MCF 10A (cell line): ENCODE results near the gene MYOM3. TPM values are rescaled to one million over a fixed set of nuclear protein-coding genes. Genes with fewer than 3 reads are reported as not detected.
A peak's percentile ranks its signal among the peaks of the same experiment; 100 is the strongest.

Source experiments
- BruUV-seq: library from RNA; stranded (reverse); fragments of 400-500 nt; replicated peaks from 2 replicates; lab custom pipeline; 2021; lab: Mats Ljungman, UMichigan
- CTCF ChIA-PET: fragments of 300-600 bp; sonication (Branson Sonifier 250); formaldehyde crosslinking; extraction: SDS; loops from one replicate; lab custom pipeline; 2021; ENCODE audit warnings: antibody characterized with exemption, inconsistent platforms; lab: Yijun Ruan, JAX
- POLR2A ChIA-PET: fragments of 300-600, 350-650 bp; sonication (Branson Sonifier 250); formaldehyde crosslinking; extraction: SDS; loops from one replicate; lab custom pipeline; 2020; ENCODE audit warnings: antibody characterized with exemption, inconsistent platforms; lab: Yijun Ruan, JAX
- DNase-seq: peaks from one replicate; pipeline ENCODE4 v3.0.0-alpha.2; 2018; ENCODE audit not compliant: unreplicated experiment
- H3K27ac Mint-ChIP-seq: one replicate; pipeline ENCODE4 v1.8.0; 2022; ENCODE audit warnings: mild to moderate bottlenecking, low read depth, mixed read lengths; ENCODE audit not compliant: unreplicated experiment
- H3K27me3 Mint-ChIP-seq: one replicate; pipeline ENCODE4 v1.8.0; 2022; ENCODE audit warnings: mixed read lengths; ENCODE audit not compliant: insufficient read depth, unreplicated experiment
- H3K36me3 Mint-ChIP-seq: one replicate; pipeline ENCODE4 v1.8.0; 2022; ENCODE audit warnings: mild to moderate bottlenecking, moderate library complexity, mixed read lengths; ENCODE audit not compliant: insufficient read depth, unreplicated experiment
- H3K4me1 Mint-ChIP-seq: one replicate; pipeline ENCODE4 v1.8.0; 2022; ENCODE audit warnings: mixed read lengths; ENCODE audit not compliant: insufficient read depth, unreplicated experiment
- H3K4me3 Mint-ChIP-seq: one replicate; pipeline ENCODE4 v1.8.0; 2022; ENCODE audit warnings: mild to moderate bottlenecking, moderate library complexity, mixed read lengths; ENCODE audit not compliant: unreplicated experiment
- H3K9me3 Mint-ChIP-seq: one replicate; pipeline ENCODE4 v1.8.0; 2022; ENCODE audit warnings: mixed read lengths; ENCODE audit not compliant: unreplicated experiment
- intact Hi-C: fragments of 100-400 bp; cut with micrococcal nuclease; formaldehyde crosslinking; loops from 2 replicates; pipeline ENCODE4 v1.14.1; 2022
- total RNA-seq: library from RNA; stranded (reverse); gene quantifications from 2 replicates; pipeline ENCODE4 v1.2.3, GENCODE V29; 2022
- TF ChIP-seq, protein P1 (sequence below): fragments of 200-600 bp; IDR thresholded peaks from one replicate; pipeline ENCODE4 v1.8.0; 2022; ENCODE audit warnings: antibody characterized with exemption, mild to moderate bottlenecking; ENCODE audit not compliant: unreplicated experiment

The MYOM3 gene
- total RNA-seq, 1 experiment from 2014 or later: 0.05 TPM

DNA sequence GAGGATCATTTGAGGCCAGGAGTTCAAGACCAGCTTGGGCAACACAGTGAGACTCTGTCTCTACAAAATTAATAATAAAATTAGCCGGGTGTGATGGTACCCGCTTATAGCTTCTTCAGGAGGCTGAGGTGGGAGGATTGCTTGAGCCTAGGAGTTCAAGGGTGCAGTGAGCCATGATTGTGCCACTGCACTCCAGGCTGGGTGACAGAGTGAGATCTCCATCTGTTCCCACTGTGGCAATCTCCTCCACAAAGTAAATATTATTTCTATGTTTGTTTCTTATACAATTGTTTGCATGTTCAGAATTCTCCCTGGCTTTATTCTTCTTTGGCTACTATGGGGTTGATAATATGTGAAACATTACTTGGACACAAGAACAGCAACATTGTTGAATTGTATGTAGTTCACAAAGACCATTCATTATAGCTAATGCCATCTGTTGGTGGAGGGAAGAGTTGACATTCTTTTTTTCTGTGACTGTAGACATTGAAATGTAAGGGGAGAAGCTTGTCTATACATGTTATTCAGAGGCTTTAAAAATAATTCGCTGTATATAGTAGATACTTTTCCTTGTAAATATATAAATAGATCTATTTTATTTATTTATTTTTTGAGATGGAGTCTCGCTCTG, 84.0 kb downstream of the MYOM3 start:
- no TSS peak for BruUV-seq
- H3K9me3 Mint-ChIP-seq: no peaks in the 10 kb centered on the region
- TF ChIP-seq, protein P1, sequence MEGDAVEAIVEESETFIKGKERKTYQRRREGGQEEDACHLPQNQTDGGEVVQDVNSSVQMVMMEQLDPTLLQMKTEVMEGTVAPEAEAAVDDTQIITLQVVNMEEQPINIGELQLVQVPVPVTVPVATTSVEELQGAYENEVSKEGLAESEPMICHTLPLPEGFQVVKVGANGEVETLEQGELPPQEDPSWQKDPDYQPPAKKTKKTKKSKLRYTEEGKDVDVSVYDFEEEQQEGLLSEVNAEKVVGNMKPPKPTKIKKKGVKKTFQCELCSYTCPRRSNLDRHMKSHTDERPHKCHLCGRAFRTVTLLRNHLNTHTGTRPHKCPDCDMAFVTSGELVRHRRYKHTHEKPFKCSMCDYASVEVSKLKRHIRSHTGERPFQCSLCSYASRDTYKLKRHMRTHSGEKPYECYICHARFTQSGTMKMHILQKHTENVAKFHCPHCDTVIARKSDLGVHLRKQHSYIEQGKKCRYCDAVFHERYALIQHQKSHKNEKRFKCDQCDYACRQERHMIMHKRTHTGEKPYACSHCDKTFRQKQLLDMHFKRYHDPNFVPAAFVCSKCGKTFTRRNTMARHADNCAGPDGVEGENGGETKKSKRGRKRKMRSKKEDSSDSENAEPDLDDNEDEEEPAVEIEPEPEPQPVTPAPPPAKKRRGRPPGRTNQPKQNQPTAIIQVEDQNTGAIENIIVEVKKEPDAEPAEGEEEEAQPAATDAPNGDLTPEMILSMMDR: peak; percentile 49
- H3K36me3 Mint-ChIP-seq: no peaks in the 10 kb centered on the region
- no peaks in the 10 kb centered on the region for H3K27me3 Mint-ChIP-seq
- ChIA-PET CTCF (interaction anchor here (0.6 to 2.7 kb wide), 23 partner anchors 8 to 256 kb away, joined by 3 to 21 read pairs (median 4); partner anchors contain the start of genes MYOM3, PNRC2 and SRSF10), POLR2A (interaction anchor here (0.5 to 3.6 kb wide), 18 partner anchors 9 to 378 kb away, joined by 3 to 28 read pairs (median 5); partner anchors contain the start of genes GALE, PITHD1, PNRC2 and SRSF10)
- H3K4me1 Mint-ChIP-seq: peaks cover 6% of the 10 kb centered on the region
- H3K27ac Mint-ChIP-seq: peak overlapping the region; percentile 40
- DNase-seq: peak; percentile 57
- no peak overlapping the region for H3K4me3 Mint-ChIP-seq
- intact Hi-C loops: loop anchor here (1.0 to 2.0 kb wide), 3 partner anchors 51 to 219 kb away; partner anchors contain the start of gene PNRC2

DNA sequence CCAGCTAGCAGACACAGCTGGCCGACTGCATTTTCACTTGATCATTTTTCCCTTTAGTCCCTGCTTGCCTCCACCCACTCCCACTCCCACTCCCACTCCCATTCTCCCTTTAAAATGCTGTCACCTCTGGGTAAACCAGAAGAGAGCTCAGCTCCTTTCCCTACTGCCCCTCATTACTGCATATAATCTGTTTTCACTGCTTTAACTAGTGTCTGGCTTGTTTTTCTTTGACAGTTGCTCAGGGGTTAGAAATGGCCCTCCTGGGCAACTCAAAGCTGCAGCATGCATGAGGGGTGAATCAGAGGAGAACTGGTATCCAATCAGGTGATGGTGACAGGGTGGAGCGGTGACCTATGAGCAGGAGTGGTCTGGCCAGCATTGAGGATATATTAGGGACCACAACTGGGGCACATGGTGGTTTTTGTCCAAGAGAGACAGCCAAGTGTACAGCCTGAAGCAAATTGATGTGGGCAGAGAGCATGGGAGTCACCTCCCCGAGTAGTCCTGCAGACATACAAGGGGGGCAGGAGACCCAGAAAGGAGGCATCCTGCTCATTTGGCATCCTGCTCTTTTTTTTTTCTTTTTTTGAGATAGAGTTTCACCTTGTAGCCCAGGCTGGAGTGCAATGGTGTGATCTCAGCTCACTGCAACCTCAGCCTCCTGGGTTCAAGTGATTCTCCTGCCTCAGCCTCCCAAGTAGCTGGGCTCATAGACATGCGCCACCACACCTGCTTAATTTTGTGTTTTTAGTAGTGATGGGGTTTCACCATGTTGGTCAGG, 89.2 kb downstream of the MYOM3 start:
- no TSS peak for BruUV-seq
- DNase-seq: peak; percentile 71
- ChIA-PET CTCF (interaction anchor here (0.6 to 0.7 kb wide), 2 partner anchors 11 to 65 kb away, joined by 3 read pairs; no protein-coding TSS in a partner anchor), POLR2A (interaction anchor here (0.7 to 6.0 kb wide), 7 partner anchors 25 to 245 kb away, joined by 3 to 79 read pairs (median 4); partner anchors contain the start of genes PITHD1, PNRC2 and SRSF10)
- peak overlapping the region; percentile 65 for H3K27ac Mint-ChIP-seq
- H3K9me3 Mint-ChIP-seq: no peaks in the 10 kb centered on the region
- TF ChIP-seq, protein P1: no peak
- H3K4me1 Mint-ChIP-seq: peaks cover 24% of the 10 kb centered on the region
- no peaks in the 10 kb centered on the region for H3K27me3 Mint-ChIP-seq
- H3K36me3 Mint-ChIP-seq: peaks cover 6% of the 10 kb centered on the region
- intact Hi-C loops: no loop called here
- peak overlapping the region; percentile 15 for H3K4me3 Mint-ChIP-seq

DNA sequence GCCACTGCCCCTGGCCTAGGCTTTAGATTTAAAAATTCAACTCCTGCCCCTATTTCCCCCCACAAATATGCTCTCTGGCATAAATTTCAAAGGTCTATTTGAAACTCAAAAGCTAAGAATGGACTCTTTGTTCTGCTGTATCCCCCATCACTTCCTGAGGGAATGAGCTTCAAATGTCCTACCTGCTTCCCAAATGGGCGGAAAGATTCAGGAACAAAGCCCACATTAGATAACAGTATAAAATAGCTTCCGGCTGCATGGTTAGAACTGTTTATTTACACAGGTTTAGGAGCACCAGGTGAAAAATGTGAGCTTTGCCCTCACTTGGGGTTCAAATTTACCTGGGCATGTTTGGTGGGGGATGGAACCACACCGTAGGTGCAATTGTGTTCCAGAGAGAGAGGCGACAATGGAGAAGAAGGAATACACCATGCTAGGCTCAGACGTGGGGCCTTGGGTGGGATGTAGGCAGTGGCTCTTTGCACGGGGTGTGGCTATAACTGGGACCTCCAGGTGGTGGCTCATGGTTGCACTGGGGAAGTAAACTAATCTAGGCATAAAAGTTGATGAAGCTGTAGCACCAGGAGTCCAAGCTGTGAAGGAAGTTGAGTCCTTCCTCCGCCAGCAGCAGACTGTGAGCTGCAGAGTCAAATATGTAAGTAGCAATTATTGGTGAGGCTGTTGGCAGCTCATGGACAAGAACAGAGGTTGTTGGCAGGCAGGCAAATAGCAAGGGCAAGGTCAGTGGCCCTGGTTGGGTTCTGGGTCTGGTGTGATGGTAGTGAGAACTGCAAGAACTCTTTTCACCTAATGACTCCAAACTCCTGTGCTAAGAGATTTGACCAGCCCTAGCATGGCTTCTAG, 90.3 kb downstream of the MYOM3 start:
- TF ChIP-seq, protein P1: no peak
- peak overlapping the region; percentile 65 for H3K27ac Mint-ChIP-seq
- intact Hi-C loops: no loop called here
- no peaks in the 10 kb centered on the region for H3K9me3 Mint-ChIP-seq
- CTCF ChIA-PET: interaction anchor here (0.7 to 1.5 kb wide), 4 partner anchors 40 to 250 kb away, joined by 3 to 7 read pairs (median 3); no protein-coding TSS in a partner anchor
- peaks cover 29% of the 10 kb centered on the region for H3K4me1 Mint-ChIP-seq
- DNase-seq: no peak
- H3K36me3 Mint-ChIP-seq: peaks cover 6% of the 10 kb centered on the region
- H3K4me3 Mint-ChIP-seq: no peak overlapping the region
- BruUV-seq: no TSS peak
- POLR2A ChIA-PET: interaction anchor here (1.2 to 6.0 kb wide), 6 partner anchors 24 to 244 kb away, joined by 3 to 79 read pairs (median 3); partner anchors contain the start of genes GALE, PITHD1, PNRC2 and SRSF10
- H3K27me3 Mint-ChIP-seq: no peaks in the 10 kb centered on the region
